Measurements from ENCODE around the gene MPDZ.

- no peak for TF ChIP-seq POLR2A (IDR thresholded peaks at IDR 0.05; ENCODE audit: low read depth, low read length)
- no peak for TF ChIP-seq SPI1 (IDR thresholded peaks at IDR 0.05; ENCODE audit: low read depth, low read length)
- no peak for TF ChIP-seq POLR2AphosphoS5 (IDR thresholded peaks at IDR 0.05; ENCODE audit: low read depth, low read length)
- TF ChIP-seq TAF1 (IDR thresholded peaks at IDR 0.05; ENCODE audit: low read depth, low read length): no peak
- no peak for TF ChIP-seq POU2F2 (IDR thresholded peaks at IDR 0.05; ENCODE audit: low read depth, low read length)
Measured at GRCh38 chr9:13125261-13125660, 154.2 kb downstream of the MPDZ start.
